ENCODE results near the gene HHEX.

DNA sequence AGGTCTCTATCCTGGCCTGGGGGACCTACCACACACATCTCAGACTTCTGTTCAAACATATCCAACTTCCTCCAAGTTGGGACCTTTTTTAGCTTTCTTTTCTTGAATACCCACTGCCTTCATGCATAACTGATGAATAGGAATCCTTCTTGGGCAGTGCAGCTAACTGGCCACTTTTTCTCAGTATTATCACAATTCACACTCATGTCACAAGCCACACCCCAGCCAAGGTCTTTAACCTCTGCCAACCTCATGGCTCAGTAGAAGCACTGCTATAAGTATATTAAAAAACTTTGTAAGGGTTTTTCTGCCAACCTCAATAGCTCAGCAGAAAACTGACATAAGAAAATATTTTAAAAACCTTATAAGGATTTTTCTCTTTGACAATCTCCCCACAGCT, 44.5 kb downstream of the HHEX start:
- TF ChIP-seq, protein P1, sequence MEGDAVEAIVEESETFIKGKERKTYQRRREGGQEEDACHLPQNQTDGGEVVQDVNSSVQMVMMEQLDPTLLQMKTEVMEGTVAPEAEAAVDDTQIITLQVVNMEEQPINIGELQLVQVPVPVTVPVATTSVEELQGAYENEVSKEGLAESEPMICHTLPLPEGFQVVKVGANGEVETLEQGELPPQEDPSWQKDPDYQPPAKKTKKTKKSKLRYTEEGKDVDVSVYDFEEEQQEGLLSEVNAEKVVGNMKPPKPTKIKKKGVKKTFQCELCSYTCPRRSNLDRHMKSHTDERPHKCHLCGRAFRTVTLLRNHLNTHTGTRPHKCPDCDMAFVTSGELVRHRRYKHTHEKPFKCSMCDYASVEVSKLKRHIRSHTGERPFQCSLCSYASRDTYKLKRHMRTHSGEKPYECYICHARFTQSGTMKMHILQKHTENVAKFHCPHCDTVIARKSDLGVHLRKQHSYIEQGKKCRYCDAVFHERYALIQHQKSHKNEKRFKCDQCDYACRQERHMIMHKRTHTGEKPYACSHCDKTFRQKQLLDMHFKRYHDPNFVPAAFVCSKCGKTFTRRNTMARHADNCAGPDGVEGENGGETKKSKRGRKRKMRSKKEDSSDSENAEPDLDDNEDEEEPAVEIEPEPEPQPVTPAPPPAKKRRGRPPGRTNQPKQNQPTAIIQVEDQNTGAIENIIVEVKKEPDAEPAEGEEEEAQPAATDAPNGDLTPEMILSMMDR (IDR thresholded peaks at IDR 0.05), result no peak
- no peak for TF ChIP-seq POLR2A (IDR thresholded peaks at IDR 0.05)
- no peak for TF ChIP-seq EP300 (IDR thresholded peaks at IDR 0.05)
- TF ChIP-seq POLR2AphosphoS5 (IDR thresholded peaks at IDR 0.05), result no peak
